NCI-H128 (cell line): Measurements from ENCODE around the gene MAPK10.
"Not testable (repeated sequence)": the region's sequence is repeated elsewhere in the genome, so short reads cannot be mapped to it uniquely, and the experiment has no call there.

Experiments
- DNase-seq: peaks from one replicate; lab custom pipeline; 2025; ENCODE audit not compliant: unreplicated experiment; lab: John Stamatoyannopoulos, UW

The MAPK10 gene

DNA sequence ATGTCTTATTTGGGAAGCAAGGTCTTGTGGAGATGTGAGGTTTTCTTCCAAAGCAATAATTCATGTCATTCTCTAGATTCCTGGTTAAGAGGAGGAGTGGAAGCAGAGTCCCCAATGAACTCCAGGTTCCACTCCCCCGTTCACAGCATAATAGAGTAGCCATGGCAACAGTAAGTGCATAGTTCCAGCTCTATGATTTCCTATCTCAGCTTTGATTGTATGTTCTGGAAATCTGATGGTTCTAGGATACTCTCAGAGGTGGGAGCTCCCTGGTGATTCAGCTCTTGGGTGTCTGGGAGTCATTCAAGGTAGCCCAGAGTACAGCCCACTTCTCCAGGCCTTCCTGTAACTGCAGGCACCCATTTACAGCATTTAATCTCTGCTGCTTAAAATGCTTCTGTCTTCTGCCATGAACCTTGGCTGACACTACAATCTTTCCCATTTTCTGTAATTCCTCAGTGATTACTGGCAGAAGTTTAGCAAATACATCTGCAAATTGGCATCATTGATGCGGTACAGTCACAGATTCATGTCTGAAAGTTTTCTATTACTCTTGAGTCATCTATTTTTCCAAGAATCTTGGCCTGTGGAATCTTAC lies 242.0 kb downstream of the MAPK10 start:
- DNase-seq: no peak

DNA sequence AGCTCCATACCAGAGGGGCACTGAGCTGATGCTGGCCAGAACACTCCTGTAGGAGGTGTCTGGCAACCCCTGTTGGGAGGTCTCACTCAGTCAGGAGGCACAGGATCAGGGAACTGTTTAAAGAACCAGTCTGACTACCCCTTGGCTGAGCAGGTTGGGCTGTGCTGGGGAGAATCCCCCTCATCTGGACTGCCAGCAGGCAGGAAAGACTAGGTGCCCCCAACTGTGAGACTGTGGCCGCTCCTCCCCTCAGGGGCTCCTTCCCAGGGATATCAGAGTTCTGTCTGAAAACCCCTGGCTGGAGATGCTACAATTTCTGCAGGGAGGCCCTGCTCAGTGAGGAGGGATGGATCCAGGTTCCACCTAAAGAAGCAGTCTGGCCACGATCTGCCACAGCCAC lies 245.3 kb downstream of the MAPK10 start:
- DNase-seq: no peak

DNA sequence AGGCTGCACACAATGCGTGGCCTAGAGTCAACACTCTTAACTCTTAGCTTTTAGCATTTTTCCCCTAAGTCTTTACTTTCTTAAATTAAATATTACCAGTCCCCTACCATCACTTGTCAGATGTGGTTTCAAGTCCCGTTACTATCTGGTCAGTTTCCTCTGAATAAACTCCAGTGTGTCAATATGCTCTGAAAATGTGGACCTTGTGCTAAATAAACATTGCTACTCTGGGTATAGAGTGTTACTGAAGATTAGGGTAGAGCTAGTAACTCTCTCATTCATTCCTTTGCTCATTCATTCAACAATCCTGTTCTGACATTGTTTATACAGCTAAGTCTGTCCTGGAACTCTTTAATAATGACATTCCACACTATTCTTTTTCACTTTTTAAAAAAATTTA lies 251.0 kb downstream of the MAPK10 start:
- no peak for DNase-seq

- DNase-seq: no peak
These were observed 251.7 kb downstream of the MAPK10 start for GRCh38 chr4:86108137-86108536.

- no peak for DNase-seq
These were observed 252.7 kb downstream of the MAPK10 start for GRCh38 chr4:86107112-86107511.

DNA sequence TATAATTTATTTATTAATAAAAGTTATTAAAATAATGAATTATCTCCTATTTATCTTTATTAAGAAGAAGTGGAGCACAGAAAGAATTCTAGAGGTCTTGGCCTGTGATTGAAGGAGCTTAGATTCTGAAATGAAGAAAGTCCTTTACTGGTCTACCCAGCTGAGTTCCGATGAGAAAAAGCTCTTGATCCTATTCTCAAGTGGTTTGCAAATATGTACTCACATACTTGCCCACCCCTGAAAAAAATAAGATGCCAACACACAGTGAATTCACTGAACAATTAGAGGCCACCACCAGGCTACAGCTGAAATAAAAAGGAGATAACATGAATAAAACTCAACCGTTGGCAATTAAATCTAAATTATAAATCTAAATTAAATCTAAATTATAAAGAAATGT lies 253.4 kb downstream of the MAPK10 start:
- no peak for DNase-seq

DNA sequence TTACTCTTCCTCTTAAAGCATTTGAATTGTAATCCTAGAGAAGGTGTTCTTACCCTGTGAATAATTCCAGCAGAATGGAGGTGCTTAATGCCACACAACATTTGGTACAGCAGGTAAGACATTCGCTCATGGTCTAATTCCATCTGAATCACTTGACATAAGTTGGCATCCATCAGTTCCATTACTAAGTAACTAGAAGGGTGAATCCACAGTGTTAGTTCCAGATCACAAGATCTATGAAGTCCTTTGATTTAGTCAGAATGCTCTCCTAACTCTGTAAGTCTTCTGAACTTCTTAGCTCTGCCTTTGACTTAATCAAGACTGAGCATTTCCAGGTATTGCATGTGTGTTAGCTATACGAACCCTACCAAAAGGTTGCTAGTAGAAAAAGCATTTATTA lies 258.0 kb downstream of the MAPK10 start:
- no peak for DNase-seq

GRCh38 chr4:86101410-86101809 lies 258.4 kb downstream of the MAPK10 start:
- no peak for DNase-seq

DNA sequence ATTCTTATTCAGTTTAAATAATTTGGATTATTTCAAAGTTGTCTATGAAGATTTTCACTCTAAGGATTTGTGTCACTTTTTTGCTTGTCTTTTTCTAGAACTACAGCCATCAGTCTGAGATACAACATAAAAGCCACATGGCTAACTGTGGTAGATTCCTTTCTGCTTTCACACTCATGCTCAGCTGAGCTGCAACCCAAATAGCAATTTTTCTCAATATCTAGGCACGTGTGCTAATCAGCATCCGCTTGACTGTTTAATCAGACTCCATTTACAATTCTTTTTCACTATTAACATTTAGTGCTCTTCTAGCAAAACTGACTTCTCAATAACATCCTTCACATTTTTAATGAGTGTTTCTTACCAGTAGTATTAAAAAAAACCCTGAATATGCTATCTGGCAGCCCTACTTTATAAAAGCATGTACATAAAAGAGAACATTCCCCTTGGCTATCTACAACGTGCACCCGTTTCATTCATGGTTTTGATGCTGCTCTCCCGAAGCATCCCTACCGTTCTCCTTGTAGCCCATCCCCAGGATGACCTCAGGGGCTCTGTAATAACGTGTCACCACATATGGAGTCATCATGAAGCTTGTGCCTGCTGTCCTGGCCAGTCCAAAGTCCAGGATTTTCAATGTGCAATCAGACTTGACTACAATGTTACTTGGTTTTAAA lies 259.2 kb downstream of the MAPK10 start:
- DNase-seq: no peak

DNA sequence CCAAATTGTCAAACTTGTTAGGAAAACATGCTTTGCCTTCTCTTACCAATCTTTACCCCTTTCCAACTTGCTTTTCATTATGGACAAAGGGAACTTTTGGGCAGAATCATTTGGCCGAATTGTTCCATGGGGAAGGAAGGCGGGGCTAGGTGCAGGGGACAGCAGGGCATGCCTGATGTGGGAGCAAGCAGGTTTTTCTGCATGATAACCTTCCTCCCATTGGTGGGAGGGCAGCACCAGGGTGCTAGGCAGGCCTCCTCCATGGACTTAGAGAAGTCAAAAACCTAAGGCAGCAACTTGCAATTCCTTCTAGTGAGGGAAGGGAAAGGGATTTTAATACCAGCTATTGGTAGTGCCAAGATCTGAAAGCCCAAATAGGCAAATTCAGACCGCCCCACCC lies 260.5 kb downstream of the MAPK10 start:
- DNase-seq: no peak

- no peak for DNase-seq
These were observed 261.2 kb downstream of the MAPK10 start for GRCh38 chr4:86098691-86099090.

GRCh38 chr4:86096373-86096772 lies 263.5 kb downstream of the MAPK10 start:
- DNase-seq: no peak

GRCh38 chr4:86092684-86093083 lies 267.2 kb downstream of the MAPK10 start:
- DNase-seq: no peak

GRCh38 chr4:86091201-86091600 lies 268.7 kb downstream of the MAPK10 start:
- DNase-seq: no peak

- DNase-seq: no peak
These were observed 270.0 kb downstream of the MAPK10 start for GRCh38 chr4:86089781-86090323.

GRCh38 chr4:86089053-86089452 lies 270.8 kb downstream of the MAPK10 start:
- DNase-seq: no peak

DNA sequence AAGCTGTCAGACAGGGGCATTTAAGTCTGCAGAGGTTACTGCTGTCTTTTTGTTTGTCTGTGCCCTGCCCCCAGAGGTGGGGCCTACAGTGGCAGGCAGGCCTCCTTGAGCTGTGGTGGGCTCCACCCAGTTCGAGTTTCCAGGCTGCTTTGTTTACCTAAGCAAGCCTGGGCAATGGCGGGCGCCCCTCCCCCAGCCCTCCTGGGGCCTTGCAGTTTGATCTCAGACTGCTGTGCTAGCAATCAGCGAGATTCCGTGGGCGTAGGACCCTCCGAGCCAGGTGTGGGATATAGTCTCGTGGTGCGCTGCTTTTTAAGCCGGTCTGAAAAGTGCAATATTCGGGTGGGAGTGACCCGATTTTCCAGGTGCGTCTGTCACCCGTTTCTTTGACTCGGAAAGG lies 284.1 kb downstream of the MAPK10 start:
- not testable (repeated sequence) for DNase-seq

- DNase-seq: no peak
These were observed 299.5 kb downstream of the MAPK10 start for GRCh38 chr4:86060341-86060740.

DNA sequence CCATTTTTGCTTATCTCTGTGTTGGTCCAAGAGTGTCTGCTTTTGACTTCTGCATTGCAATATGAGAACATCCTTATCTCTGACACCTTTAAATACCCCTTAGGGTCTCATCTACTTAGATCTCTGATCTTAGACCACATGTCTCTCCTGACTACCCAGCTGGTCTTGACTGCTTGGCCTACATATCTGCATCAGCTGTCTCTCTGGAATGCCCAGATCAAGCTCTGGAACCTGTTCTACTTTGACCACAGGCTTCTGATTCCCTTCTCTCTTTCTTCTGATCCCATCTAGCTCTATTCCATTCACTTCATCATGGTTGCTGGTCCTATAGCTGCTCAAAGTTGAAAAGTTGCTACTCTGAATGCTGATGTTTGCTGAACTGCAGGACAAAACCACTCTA lies 301.2 kb downstream of the MAPK10 start:
- DNase-seq: no peak

GRCh38 chr4:86055898-86056297 lies 304.0 kb downstream of the MAPK10 start:
- DNase-seq: no peak

DNA sequence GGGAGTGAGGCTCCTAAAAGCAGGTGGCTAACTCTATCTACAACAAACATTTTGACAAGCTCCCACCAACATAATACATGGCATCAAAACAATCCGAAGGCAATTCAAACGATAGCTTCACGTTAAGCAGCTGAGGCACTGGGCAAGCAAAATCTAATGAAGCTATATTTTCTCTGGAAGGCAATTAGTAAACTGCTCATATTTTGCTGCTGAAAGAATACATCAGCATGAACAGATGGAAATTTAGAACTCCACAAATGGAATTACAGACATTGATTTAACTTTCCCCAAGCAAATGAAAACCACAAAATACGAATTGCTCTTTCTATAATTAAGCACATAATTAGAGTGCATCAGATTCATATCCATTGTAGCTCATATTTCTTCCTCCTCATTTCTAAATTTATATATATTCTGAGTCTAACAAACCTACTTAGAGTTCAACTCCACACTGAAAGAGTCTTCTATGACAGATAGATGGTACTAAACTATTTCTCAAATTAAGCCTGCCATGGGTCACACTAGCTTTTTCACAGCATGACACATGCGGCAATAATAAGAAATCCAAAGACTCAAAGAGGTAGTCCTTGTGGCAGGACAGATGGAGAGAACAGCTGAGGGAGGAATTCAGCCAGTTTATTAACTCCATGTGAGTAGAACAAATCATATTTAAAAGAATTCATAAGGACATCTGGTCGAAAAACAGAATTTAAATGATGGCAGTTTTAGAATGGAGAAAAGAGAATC lies 305.4 kb downstream of the MAPK10 start:
- no peak for DNase-seq

- DNase-seq: no peak
These were observed 309.4 kb downstream of the MAPK10 start for GRCh38 chr4:86050496-86050895.
